ENCODE data around the gene KCTD2. TPM values are rescaled to one million over a fixed set of nuclear protein-coding genes. Genes with fewer than 3 reads are reported as not detected.

Gene KCTD2
- total and polyA plus RNA-seq, 2 of the 13 experiments (the other 11 are each of a cell fraction or from before 2014, with no cell fraction given) = 28.3 to 32.6 TPM

DNA sequence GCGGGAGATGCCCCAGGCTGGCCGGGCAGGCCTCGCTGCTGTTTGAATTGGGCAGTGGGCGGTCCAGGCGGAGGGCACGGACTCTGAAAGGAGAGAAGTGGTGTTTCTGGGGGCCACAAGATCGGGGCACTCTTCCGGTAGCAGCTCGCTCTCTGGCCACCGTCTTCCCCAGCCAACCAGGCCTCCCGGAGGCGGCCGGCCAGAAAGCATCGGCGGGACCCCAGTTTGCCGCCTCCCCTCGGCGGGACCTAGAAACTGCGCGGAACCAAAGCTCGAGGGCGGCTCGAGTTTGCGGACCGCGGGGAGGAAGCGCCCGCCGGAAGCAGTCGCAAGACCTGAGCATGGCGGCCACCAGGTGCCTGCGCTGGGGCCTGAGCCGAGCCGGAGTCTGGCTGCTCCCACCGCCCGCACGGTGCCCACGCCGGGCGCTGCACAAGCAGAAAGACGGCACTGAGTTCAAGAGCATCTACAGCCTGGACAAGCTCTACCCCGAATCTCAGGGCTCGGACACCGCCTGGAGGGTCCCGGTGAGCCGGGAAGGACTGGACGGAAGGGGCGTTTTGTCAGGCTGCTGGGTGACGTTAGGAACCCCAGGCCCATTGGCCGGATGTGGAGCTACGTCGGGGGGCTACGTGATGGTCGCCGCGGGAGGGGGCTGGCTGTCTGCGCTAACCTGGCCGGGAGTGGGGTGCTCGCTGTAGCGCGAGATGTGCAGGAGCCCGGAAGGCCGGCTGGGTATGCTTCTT lies 34.5 kb upstream of the KCTD2 start, which contains the start of gene MRPL58 (continued):
- TF ChIP-seq, protein P1, sequence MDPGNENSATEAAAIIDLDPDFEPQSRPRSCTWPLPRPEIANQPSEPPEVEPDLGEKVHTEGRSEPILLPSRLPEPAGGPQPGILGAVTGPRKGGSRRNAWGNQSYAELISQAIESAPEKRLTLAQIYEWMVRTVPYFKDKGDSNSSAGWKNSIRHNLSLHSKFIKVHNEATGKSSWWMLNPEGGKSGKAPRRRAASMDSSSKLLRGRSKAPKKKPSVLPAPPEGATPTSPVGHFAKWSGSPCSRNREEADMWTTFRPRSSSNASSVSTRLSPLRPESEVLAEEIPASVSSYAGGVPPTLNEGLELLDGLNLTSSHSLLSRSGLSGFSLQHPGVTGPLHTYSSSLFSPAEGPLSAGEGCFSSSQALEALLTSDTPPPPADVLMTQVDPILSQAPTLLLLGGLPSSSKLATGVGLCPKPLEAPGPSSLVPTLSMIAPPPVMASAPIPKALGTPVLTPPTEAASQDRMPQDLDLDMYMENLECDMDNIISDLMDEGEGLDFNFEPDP (CRISPR knock-in tag; conservative IDR thresholded peaks at IDR 0.05) = no peak
- peak; percentile 59; the same call in 1 of the 2 replicates for TF ChIP-seq NFYC (CRISPR knock-in tag; IDR thresholded peaks at IDR 0.05)
- no peak for TF ChIP-seq ZNF780A (CRISPR knock-in tag; IDR thresholded peaks at IDR 0.05)
- peak; percentile 96 for TF ChIP-seq ZFP36L1 (CRISPR knock-in tag; IDR thresholded peaks at IDR 0.05)
- TF ChIP-seq POLR2AphosphoS5 (IDR thresholded peaks at IDR 0.05; ENCODE audit: low read depth, low read length) = peak; percentile 85
- TF ChIP-seq ZNF589 (CRISPR knock-in tag; conservative IDR thresholded peaks at IDR 0.05) = peak; percentile 86; the same call in 1 of the 2 replicates
- TF ChIP-seq SMAD1 (CRISPR knock-in tag; IDR thresholded peaks at IDR 0.05; ENCODE audit: borderline replicate concordance, low read depth) = peak; percentile 87; the same call in 1 of the 2 replicates
- TF ChIP-seq SMARCC2 (IDR thresholded peaks at IDR 0.05) = no peak
- TF ChIP-seq ZNF709 (CRISPR knock-in tag; IDR thresholded peaks at IDR 0.05) = peak; percentile 87; the same call in 1 of the 2 replicates
- peak; percentile 43; the same call in 1 of the 2 replicates for TF ChIP-seq ZNF674 (CRISPR knock-in tag; IDR thresholded peaks at IDR 0.05; ENCODE audit: low read depth)
- TF ChIP-seq NR2F1 (CRISPR knock-in tag; IDR thresholded peaks at IDR 0.05) = peak in 1 of 2 experiments; percentile 66; a peak in 2 of 4 replicates
- TF ChIP-seq ZNF549 (CRISPR knock-in tag; IDR thresholded peaks at IDR 0.05) = no peak
- no peak; the same call in 1 of the 2 replicates for TF ChIP-seq SMC3 (IDR thresholded peaks at IDR 0.05; ENCODE audit: low read length)
- TF ChIP-seq GPN1 (CRISPR knock-in tag; IDR thresholded peaks at IDR 0.05; ENCODE audit: borderline replicate concordance) = peak; percentile 97
- no peak for TF ChIP-seq NFIC (IDR thresholded peaks at IDR 0.05; ENCODE audit: low read length)
- TF ChIP-seq, protein P2, sequence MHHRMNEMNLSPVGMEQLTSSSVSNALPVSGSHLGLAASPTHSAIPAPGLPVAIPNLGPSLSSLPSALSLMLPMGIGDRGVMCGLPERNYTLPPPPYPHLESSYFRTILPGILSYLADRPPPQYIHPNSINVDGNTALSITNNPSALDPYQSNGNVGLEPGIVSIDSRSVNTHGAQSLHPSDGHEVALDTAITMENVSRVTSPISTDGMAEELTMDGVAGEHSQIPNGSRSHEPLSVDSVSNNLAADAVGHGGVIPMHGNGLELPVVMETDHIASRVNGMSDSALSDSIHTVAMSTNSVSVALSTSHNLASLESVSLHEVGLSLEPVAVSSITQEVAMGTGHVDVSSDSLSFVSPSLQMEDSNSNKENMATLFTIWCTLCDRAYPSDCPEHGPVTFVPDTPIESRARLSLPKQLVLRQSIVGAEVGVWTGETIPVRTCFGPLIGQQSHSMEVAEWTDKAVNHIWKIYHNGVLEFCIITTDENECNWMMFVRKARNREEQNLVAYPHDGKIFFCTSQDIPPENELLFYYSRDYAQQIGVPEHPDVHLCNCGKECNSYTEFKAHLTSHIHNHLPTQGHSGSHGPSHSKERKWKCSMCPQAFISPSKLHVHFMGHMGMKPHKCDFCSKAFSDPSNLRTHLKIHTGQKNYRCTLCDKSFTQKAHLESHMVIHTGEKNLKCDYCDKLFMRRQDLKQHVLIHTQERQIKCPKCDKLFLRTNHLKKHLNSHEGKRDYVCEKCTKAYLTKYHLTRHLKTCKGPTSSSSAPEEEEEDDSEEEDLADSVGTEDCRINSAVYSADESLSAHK (CRISPR knock-in tag; IDR thresholded peaks at IDR 0.05; ENCODE audit: borderline replicate concordance) = peak; percentile 94; the same call in 1 of the 2 replicates
- TF ChIP-seq TRIM24 (CRISPR knock-in tag; IDR thresholded peaks at IDR 0.05) = no peak
- peak; percentile 93 for TF ChIP-seq MXD4 (CRISPR knock-in tag; IDR thresholded peaks at IDR 0.05)
- peak; percentile 98 for TF ChIP-seq SPEN (CRISPR knock-in tag; IDR thresholded peaks at IDR 0.05; ENCODE audit: low read depth)
- TF ChIP-seq, protein P3, sequence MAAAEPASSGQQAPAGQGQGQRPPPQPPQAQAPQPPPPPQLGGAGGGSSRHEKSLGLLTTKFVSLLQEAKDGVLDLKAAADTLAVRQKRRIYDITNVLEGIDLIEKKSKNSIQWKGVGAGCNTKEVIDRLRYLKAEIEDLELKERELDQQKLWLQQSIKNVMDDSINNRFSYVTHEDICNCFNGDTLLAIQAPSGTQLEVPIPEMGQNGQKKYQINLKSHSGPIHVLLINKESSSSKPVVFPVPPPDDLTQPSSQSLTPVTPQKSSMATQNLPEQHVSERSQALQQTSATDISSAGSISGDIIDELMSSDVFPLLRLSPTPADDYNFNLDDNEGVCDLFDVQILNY (CRISPR knock-in tag; conservative IDR thresholded peaks at IDR 0.05) = peak; percentile 91
- no peak for TF ChIP-seq ZNF644 (CRISPR knock-in tag; IDR thresholded peaks at IDR 0.05; ENCODE audit: low read depth)
- TF ChIP-seq ZFP41 (CRISPR knock-in tag; IDR thresholded peaks at IDR 0.05; ENCODE audit: borderline replicate concordance) = peak; percentile 98
- TF ChIP-seq, protein P4, sequence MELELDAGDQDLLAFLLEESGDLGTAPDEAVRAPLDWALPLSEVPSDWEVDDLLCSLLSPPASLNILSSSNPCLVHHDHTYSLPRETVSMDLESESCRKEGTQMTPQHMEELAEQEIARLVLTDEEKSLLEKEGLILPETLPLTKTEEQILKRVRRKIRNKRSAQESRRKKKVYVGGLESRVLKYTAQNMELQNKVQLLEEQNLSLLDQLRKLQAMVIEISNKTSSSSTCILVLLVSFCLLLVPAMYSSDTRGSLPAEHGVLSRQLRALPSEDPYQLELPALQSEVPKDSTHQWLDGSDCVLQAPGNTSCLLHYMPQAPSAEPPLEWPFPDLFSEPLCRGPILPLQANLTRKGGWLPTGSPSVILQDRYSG (CRISPR knock-in tag; IDR thresholded peaks at IDR 0.05) = peak; percentile 89
- TF ChIP-seq SSRP1 (CRISPR knock-in tag; IDR thresholded peaks at IDR 0.05) = 0 out of 2 replicates have a peak, but pooled peaks have one; percentile 69
- peak; percentile 82; the same call in 1 of the 2 replicates for TF ChIP-seq TBP (CRISPR knock-in tag; IDR thresholded peaks at IDR 0.05)
- TF ChIP-seq CEBPG (CRISPR knock-in tag; IDR thresholded peaks at IDR 0.05) = peak; percentile 78
- 0 out of 2 replicates have a peak, but pooled peaks have one; percentile 3 for TF ChIP-seq NFE2L2 (IDR thresholded peaks at IDR 0.05; ENCODE audit: low read length)

All from HepG2 (cell line).